Gastroesophageal sphincter (tissue), 4 donors: Measurements from ENCODE around the gene ZNF503. TPM values are rescaled to one million over a fixed set of nuclear protein-coding genes. Genes with fewer than 3 reads are reported as not detected.

ENCODE experiments used
- ATAC-seq: fragments of 150-250 bp; one replicate; pipeline ENCODE4 v1.9.1; 2016; ENCODE audit warnings: mild to moderate bottlenecking, moderate library complexity
- H3K27ac ChIP-seq, 4 donors: fragments of 200-600 bp; sonication (generic) in 3 of 4; 1 replicate in 3 of 4; 2 replicates in 1 of 4; pipeline ENCODE4 v1.5.1; 2016 to 2019
- H3K27me3 ChIP-seq: fragments of 200-600 bp; sonication (generic); one replicate; pipeline ENCODE4 v1.5.1; 2019
- H3K36me3 ChIP-seq, 2 donors: fragments of 200-600 bp; sonication (generic); one replicate each; pipeline ENCODE4 v1.5.1; 2019; ENCODE audit warnings: control low read depth in 1 of 2
- H3K4me1 ChIP-seq, 3 donors: fragments of 200-600 bp; sonication (generic); 1 replicate in 2 of 3; 2 replicates in 1 of 3; pipeline ENCODE4 v1.5.1; 2016 to 2019; ENCODE audit warnings: control low read depth in 2 of 3
- H3K4me3 ChIP-seq, 2 donors: fragments of 200-600 bp; sonication (generic); one replicate each; pipeline ENCODE4 v1.5.1; 2019; ENCODE audit warnings: mild to moderate bottlenecking in 1 of 2, moderate library complexity in 1 of 2
- H3K9me3 ChIP-seq, 3 donors: fragments of 200-600 bp; sonication (generic); one replicate each; pipeline ENCODE4 v1.5.1; 2017 to 2019; ENCODE audit warnings: control low read depth in 2 of 3
- CTCF ChIP-seq, 4 experiments: fragments of 200-600 bp in 2 of 4; fragments of 450-650 bp in 2 of 4; sonication (generic) in 1 of 4; IDR thresholded peaks; one replicate each; pipeline ENCODE4 v1.5.1; 2017 to 2019; ENCODE audit warnings: antibody characterized with exemption in 4 of 4, mild to moderate bottlenecking in 2 of 4, moderate library complexity in 2 of 4
- EP300 ChIP-seq: sonication (generic); formaldehyde crosslinking; IDR thresholded peaks from one replicate; pipeline ENCODE4 v1.6.1; 2017; ENCODE audit warnings: antibody characterized with exemption, mild to moderate bottlenecking
- POLR2A ChIP-seq, 2 donors: fragments of 450-650 bp; IDR thresholded peaks; one replicate each; pipeline ENCODE4 v1.6.1; 2017; ENCODE audit warnings: antibody characterized with exemption in 2 of 2, mild to moderate bottlenecking in 2 of 2, moderate library complexity in 1 of 2
- POLR2AphosphoS5 ChIP-seq: sonication (generic); formaldehyde crosslinking; IDR thresholded peaks from one replicate; pipeline ENCODE4 v1.6.1; 2017; ENCODE audit warnings: antibody characterized with exemption
- WGBS, 2 donors: methylation state at CpG; one replicate each; pipeline ENCODE4 v1.1.5; 2018; ENCODE audit warnings: low coverage in 1 of 2; 5-methylcytosine and 5-hydroxymethylcytosine counted together
- total RNA-seq, 4 donors: library from RNA; depleted of rRNA; stranded (reverse); fragments of >200 nt; gene quantifications; one replicate each; pipeline ENCODE4 v1.1.0, GENCODE V29; 2016

The ZNF503 gene
- total RNA-seq, 4 donors from 2014 or later, result 27.3 to 83.7 (median 43.4) TPM

DNA sequence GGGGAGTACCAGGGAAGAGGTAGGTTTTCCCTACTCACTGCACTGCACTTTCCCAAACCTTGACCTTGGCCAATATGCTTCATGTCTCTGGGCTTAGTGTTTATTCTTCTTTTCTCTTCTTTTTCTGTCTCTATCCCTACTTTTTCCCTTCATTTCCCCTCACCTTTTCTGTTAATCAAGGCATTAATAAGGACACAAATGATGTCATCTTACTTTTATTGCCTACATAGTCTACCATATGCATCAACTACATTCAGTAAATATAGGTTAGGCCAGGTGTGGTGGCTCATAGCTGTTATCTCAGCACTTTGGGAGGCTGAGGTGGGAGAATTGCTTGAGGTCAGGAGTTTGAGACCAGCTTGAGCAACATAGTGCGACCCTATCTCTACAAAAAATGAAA is 13.0 kb upstream of the ZNF503 start:
- Histone ChIP-seq H3K9me3 (no peaks in the 10 kb centered on the region), H3K27me3 (no peaks in the 10 kb centered on the region), H3K36me3 (no peaks in the 10 kb centered on the region), H3K4me3 (no peak overlapping the region), H3K27ac (no peak overlapping the region), H3K4me1 (peaks cover 0 to 9% (median 0%) of the 10 kb centered on the region in 3 donors)
- TF ChIP-seq POLR2AphosphoS5, result no peak
- TF ChIP-seq CTCF (IDR thresholded peaks at IDR 0.05), result no peak
- TF ChIP-seq POLR2A (IDR thresholded peaks at IDR 0.05), result no peak
- no peak for TF ChIP-seq EP300
- no peak for ATAC-seq
- WGBS, 2 donors, result 60 to 83% methylated on average over 1 of the region's 1 CpG

- TF ChIP-seq POLR2A (IDR thresholded peaks at IDR 0.05) (no peak), POLR2AphosphoS5 (no peak), EP300 (no peak), CTCF (IDR thresholded peaks at IDR 0.05) (no peak)
- Histone ChIP-seq H3K27ac (peak overlapping the region in 3 of 4 donors; percentile 99 to 100 (median 100)), H3K9me3 (no peaks in the 10 kb centered on the region), H3K27me3 (no peaks in the 10 kb centered on the region), H3K4me1 (peaks cover 0 to 43% (median 0%) of the 10 kb centered on the region in 3 donors), H3K36me3 (no peaks in the 10 kb centered on the region), H3K4me3 (no peak overlapping the region)
- WGBS, 2 donors, result 65 to 69% methylated on average over 7 to 9 of the region's 10 CpGs
- no peak for ATAC-seq
These were observed 8.8 kb upstream of the ZNF503 start for GRCh38 chr10:75410132-75411005.

GRCh38 chr10:75408911-75409885 is 7.6 kb upstream of the ZNF503 start:
- Histone ChIP-seq H3K36me3 (no peaks in the 10 kb centered on the region), H3K27me3 (no peaks in the 10 kb centered on the region), H3K27ac (peak overlapping the region; percentile 62 to 100 (median 100)), H3K4me1 (peaks cover 0 to 53% (median 4%) of the 10 kb centered on the region in 3 donors), H3K4me3 (peak overlapping the region; percentile 71 to 100), H3K9me3 (no peaks in the 10 kb centered on the region)
- 1% methylated on average over 23 of the region's 76 CpGs; no CpG with 5 or more reads in 1 of the 2 donors for WGBS, 2 donors
- TF ChIP-seq CTCF (IDR thresholded peaks at IDR 0.05), result peak in 1 of 4 experiments; percentile 15
- no peak for TF ChIP-seq POLR2AphosphoS5
- peak in 1 of 2 donors; percentile 24 for TF ChIP-seq POLR2A (IDR thresholded peaks at IDR 0.05)
- ATAC-seq, result peak; percentile 82

- Histone ChIP-seq H3K4me1 (peaks cover 0 to 57% (median 4%) of the 10 kb centered on the region in 3 donors), H3K9me3 (no peaks in the 10 kb centered on the region), H3K27me3 (no peaks in the 10 kb centered on the region), H3K36me3 (no peaks in the 10 kb centered on the region), H3K27ac (peak overlapping the region; percentile 62 to 100 (median 100)), H3K4me3 (peak overlapping the region; percentile 71 to 100)
- WGBS, 2 donors, result 0 to 2% methylated on average over 9 to 10 of the region's 27 CpGs
- ATAC-seq, result no peak
- TF ChIP-seq POLR2AphosphoS5, result no peak
- no peak for TF ChIP-seq POLR2A (IDR thresholded peaks at IDR 0.05)
- TF ChIP-seq CTCF (IDR thresholded peaks at IDR 0.05), result no peak
- TF ChIP-seq EP300, result no peak
These were observed 6.9 kb upstream of the ZNF503 start for GRCh38 chr10:75408509-75408875.
